ENCODE data around the gene OR51T1. TPM values are rescaled to one million over a fixed set of nuclear protein-coding genes. Genes with fewer than 3 reads are reported as not detected.

Gene OR51T1
- total RNA-seq, 1 donor from 2014 or later = not detected

GRCh38 chr11:4884361-4884760 is 2.7 kb downstream of the OR51T1 start:
- no peaks in the 10 kb centered on the region for H3K36me3 ChIP-seq
- no peaks in the 10 kb centered on the region for H3K9me3 ChIP-seq (replicated peaks)
- intact Hi-C loops (cut with micrococcal nuclease) = no loop called here
- no peaks in the 10 kb centered on the region for H3K27me3 ChIP-seq (ENCODE audit: low read depth)
- H3K4me1 ChIP-seq = no peaks in the 10 kb centered on the region
- TF ChIP-seq CTCF (IDR thresholded peaks at IDR 0.05; ENCODE audit: borderline replicate concordance) = no peak
- no peak overlapping the region for H3K27ac ChIP-seq (replicated peaks)
- no peak for DNase-seq
- no peak overlapping the region for H3K4me3 ChIP-seq

DNA sequence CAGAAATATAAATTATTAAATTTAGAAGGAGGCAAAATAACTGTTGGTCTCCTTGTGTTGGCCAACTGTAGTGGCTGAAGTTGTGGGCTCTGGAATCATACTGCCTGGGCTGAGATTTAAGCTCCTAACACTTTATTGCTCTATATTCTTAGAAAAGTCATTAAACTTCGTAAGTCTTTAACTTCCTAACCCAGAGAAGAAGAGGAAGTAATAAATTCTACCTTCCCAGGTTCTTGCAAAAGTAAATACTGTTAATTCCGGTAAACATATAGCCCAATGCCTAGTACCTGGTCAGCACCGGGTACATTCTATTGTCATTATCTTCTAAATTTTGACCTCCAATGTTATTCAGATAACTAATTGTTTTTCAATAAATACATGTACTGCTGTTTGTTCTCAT is 4.5 kb downstream of the OR51T1 start:
- H3K9me3 ChIP-seq (replicated peaks) = no peaks in the 10 kb centered on the region
- no peak overlapping the region for H3K27ac ChIP-seq (replicated peaks)
- DNase-seq = no peak
- intact Hi-C loops (cut with micrococcal nuclease) = no loop called here
- H3K27me3 ChIP-seq (ENCODE audit: low read depth) = no peaks in the 10 kb centered on the region
- H3K4me1 ChIP-seq = no peaks in the 10 kb centered on the region
- H3K36me3 ChIP-seq = no peaks in the 10 kb centered on the region
- no peak for TF ChIP-seq CTCF (IDR thresholded peaks at IDR 0.05; ENCODE audit: borderline replicate concordance)
- no peak overlapping the region for H3K4me3 ChIP-seq

DNA sequence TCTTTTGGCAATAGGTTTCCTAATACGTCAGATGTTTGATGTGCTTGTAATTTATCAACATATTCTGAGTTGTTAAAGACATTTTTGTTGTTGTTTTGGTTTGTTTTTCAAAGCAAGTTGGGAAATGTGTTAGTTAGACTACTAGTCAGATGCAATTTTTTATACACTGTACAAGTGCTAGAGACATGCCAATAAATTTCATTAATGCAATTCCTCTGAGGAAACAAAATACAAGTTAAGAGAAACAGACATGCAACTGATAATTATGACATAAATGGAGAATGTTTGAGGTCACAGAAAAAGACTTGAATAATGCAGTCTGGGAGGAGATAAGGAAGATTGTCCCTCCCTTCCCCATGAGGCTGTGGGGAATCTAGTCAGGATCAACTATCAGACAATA is 5.9 kb downstream of the OR51T1 start:
- DNase-seq = no peak
- H3K36me3 ChIP-seq = no peaks in the 10 kb centered on the region
- no peaks in the 10 kb centered on the region for H3K27me3 ChIP-seq (ENCODE audit: low read depth)
- no peaks in the 10 kb centered on the region for H3K4me1 ChIP-seq
- H3K4me3 ChIP-seq = no peak overlapping the region
- H3K27ac ChIP-seq (replicated peaks) = no peak overlapping the region
- intact Hi-C loops (cut with micrococcal nuclease) = no loop called here
- no peaks in the 10 kb centered on the region for H3K9me3 ChIP-seq (replicated peaks)
- TF ChIP-seq CTCF (IDR thresholded peaks at IDR 0.05; ENCODE audit: borderline replicate concordance) = no peak

DNA sequence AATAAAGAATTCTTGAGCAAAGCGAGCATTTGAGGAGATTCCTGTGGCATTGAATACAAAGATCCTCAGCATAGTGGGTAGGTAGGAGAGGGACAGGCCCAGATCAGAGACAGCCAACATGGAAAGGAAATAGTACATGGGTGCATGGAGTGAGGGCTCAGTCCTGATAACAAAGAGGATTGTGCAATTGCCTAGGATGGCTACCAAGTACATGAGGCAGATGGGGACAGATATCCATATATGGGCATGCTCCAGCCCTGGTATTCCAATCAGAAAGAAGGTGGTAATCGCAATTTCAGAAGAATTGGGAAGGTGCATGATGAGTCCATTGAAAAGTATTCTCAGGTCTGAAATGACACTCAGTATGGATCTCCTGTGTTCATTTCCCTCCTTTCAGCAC is 8.6 kb downstream of the OR51T1 start:
- no peaks in the 10 kb centered on the region for H3K36me3 ChIP-seq
- intact Hi-C loops (cut with micrococcal nuclease) = no loop called here
- no peaks in the 10 kb centered on the region for H3K4me1 ChIP-seq
- no peak overlapping the region for H3K27ac ChIP-seq (replicated peaks)
- no peaks in the 10 kb centered on the region for H3K9me3 ChIP-seq (replicated peaks)
- no peak for TF ChIP-seq CTCF (IDR thresholded peaks at IDR 0.05; ENCODE audit: borderline replicate concordance)
- no peak for DNase-seq
- H3K4me3 ChIP-seq = no peak overlapping the region
- H3K27me3 ChIP-seq (ENCODE audit: low read depth) = no peaks in the 10 kb centered on the region

DNA sequence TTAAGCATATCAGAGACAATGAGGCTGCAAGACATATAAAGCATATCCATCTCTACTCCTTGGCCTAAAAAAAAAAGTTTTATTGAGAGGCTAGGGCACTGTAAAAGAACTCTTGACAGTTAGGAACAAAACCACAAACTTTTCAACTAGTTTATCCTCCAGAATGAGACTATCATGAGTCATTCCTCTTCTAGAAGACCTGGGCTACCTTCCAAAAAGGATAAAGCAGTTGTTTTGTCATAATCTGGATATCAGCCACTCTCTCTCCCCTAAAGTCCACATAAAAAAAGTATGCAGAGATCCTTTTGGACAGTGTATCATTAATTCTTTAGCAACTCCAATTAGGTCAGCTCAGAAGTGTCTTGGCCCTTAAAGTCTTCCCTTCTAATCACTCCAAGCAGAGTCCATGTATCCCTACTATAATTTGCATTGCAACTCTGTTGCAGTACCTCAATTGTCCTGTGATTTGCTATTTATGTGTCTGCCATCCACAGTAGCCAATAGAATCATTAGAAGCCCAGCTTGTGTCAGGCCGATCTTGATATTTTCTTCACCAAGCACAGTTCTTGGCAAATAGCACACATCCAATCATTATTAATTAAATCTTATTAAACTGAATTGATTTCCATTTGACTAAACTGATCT is 10.4 kb downstream of the OR51T1 start:
- no peaks in the 10 kb centered on the region for H3K9me3 ChIP-seq (replicated peaks)
- no peaks in the 10 kb centered on the region for H3K36me3 ChIP-seq
- no peak for DNase-seq
- intact Hi-C loops (cut with micrococcal nuclease) = no loop called here
- H3K27me3 ChIP-seq (ENCODE audit: low read depth) = no peaks in the 10 kb centered on the region
- no peak overlapping the region for H3K4me3 ChIP-seq
- TF ChIP-seq CTCF (IDR thresholded peaks at IDR 0.05; ENCODE audit: borderline replicate concordance) = no peak
- no peaks in the 10 kb centered on the region for H3K4me1 ChIP-seq
- H3K27ac ChIP-seq (replicated peaks) = no peak overlapping the region

All from left ventricle myocardium inferior (tissue), 1 donor.